HG02970 (cell line): ENCODE data around the gene RNF10.
"Not testable (repeated sequence)": the region's sequence is repeated elsewhere in the genome, so short reads cannot be mapped to it uniquely, and the experiment has no call there.

Experiments used
- ATAC-seq: cut with Tn5 transposase; IDR thresholded peaks from one replicate; pipeline ENCODE4 v1.9.1; 2021; ENCODE audit warnings: mild to moderate bottlenecking, moderate library complexity, moderate number of reproducible peaks; ENCODE audit not compliant: unreplicated experiment, low FRiP score

RNF10 gene

DNA sequence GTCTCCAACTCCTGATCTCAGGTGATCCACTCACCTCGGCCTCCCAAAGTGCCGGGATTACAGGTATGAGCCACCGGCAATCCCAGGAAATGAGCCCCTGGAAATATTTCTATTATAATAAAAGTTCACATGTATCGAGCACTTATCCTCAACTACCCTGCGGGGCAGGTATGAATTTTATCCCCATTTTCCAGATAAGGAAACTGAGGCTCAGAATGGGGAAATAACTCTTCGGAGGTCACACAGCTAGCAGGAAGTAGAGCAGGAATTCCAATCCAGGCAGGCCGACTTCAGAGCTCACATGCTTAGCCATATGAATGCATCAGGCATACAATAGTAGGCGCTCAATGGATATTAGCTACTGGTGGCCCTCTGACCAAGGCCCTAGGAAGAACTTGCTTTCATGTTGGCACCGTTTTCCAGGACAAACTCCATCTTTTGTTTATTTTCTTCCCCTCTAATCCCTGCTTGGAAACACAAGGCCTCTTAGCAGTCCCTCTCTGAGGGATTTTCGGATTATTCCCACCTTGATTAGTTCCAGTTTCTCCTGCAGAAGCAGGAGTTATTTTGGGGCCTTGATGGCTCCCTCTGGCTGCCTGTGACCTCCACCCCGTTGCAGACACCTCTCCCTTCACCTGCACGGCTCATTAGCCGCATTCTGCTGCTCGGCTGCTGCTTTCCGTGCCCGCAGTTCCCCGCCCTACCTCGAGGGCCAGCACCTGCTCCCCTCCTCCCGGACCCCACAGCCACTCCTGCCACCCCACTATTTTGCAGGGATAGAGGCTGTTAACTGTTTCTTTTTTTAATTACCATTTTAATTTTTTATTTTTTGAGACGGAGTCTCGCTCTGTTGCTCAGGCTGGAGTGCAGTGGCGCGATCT is 65.8 kb downstream of the RNF10 start:
- ATAC-seq = no peak

DNA sequence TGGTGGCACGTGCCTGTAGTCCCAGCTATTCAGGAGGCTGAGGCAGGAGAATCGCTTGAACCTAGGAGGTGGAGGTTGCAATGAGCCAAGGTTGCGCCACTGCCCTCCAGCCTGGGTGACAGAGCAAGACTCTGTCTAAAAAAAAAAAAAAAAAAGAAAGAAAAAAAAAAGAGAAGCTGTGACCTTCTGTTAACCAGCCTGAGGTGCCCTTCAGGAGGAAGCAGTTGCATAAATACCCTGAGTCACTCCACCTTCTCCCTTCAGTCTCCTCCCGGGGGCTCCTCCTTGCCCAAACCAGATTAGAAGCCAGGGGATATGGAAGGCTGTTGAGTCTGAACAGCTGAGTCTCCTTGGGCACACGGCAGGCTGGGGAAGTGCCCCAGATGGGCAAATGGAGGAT is 68.3 kb downstream of the RNF10 start:
- ATAC-seq = not testable (repeated sequence)

DNA sequence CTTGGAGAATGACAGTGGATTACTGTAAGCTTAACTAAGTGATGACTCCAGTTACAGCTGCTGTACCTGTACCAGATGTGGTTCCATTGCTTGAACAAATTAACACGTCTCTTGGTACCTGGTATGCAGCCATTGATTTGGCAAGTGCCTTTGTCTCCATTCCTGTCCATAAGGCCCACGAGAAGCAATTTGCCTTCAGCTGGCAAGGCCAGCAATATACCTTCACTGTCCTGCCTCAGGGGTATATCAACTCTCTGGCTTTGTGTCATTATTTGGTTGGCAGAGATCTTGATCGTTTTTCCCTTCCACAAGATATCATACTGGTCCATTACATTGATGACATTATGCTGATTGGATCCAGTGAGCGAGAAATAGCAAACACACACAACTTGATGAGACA is 76.4 kb downstream of the RNF10 start:
- no peak for ATAC-seq

DNA sequence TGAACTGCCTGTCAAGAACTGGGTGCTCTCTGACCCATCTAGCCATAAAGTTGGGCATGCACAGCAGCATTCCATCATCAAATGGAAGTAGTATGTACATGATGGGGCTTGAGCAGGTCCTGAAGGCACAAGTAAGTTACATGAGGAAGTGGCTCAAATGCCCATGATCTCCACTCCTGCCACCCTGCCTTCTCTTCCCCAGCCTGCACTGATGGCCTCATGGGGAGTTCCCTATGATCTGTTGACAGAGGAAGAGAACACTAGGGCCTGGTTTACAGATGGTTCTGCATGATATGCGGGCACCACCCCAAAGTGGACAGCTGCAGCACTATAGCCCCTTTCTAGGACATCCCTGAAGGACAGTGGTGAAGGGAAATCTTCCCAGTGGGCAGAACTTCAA is 77.4 kb downstream of the RNF10 start:
- ATAC-seq = not testable (repeated sequence)

- no peak for ATAC-seq
Measured at GRCh38 chr12:120614848-120615247, 80.7 kb downstream of the RNF10 start.

GRCh38 chr12:120617193-120617592 is 83.0 kb downstream of the RNF10 start:
- not testable (repeated sequence) for ATAC-seq

DNA sequence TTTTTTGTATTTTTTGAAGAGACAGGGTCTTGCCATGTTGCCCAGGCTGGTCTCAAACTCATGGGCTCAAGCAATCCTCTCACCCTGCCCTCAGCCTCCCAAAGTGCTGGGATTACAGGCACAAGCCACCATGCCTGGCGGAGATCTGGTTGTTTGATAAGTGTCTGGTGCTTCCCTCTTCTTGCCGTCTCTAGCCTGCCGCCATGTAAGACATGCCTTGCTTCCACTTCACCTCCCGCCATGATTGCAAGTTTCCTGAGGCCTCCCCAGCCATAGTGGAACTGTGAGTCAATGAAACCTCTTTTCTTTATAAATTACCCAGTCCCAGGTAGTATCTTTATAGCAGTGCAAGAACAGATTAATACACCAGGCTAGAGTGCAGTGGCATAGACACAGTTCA is 83.6 kb downstream of the RNF10 start:
- ATAC-seq = not testable (repeated sequence)

GRCh38 chr12:120618954-120619615 is 84.9 kb downstream of the RNF10 start:
- no peak for ATAC-seq

- no peak for ATAC-seq
Measured at GRCh38 chr12:120620624-120621023, 86.5 kb downstream of the RNF10 start.

DNA sequence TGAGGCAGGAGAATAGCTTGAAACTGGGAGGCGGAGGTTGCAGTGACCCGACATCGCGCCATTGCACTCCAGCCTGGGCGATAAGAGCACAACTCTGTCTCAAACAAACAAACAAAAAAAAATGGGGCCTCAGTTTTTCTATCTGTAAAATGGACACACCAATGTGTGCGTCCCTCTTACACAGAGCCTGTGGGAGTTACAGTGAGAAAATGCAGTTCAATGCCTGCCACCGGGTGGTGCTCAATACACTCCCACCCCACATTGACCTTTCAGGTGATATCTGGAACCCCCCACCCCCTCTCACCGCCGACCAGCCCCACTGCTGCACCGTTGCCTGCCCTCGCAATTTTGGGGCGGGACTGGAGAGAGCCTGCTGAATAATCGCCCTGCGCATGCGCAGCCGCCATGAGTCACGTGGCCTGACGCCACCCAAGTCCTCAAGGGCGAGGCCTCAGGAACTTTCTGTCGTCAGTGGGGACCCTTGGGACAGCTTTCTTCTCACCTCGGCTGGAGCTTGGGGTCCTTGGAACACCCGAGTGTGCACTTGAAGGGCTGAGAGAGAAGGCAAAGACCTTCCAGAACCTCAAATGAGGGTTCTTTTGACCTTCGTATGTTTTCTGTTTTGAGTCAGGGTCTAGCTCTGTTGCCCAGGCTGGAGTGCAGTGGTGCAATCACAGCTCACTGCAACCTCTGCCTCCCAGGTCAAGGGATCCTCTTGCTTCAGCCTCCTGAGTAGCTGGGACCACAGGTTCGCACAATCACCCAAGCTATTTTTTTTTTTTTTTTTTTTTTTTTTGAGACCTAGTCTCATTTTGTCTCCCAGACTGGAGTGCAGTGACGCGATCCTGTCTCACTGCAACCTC is 91.6 kb downstream of the RNF10 start:
- no peak for ATAC-seq
